Stimulated activated CD4-positive, alpha-beta T cell treated with anti-CD3 and anti-CD28 coated beads, Interleukin-12 subunit alpha, Interleukin-12 subunit beta, amount 100 ng/mL, for 4 hours (primary cell): ENCODE results near the gene CUEDC2.
"Not testable (repeated sequence)": the region's sequence is repeated elsewhere in the genome, so short reads cannot be mapped to it uniquely, and the experiment has no call there.

Source experiments
- DNase-seq: peaks from one replicate; pipeline ENCODE4 v3.0.0-alpha.2; 2020

Gene CUEDC2

GRCh38 chr10:102454662-102455487, 22.5 kb upstream of the CUEDC2 start:
- not testable (repeated sequence) for DNase-seq

DNA sequence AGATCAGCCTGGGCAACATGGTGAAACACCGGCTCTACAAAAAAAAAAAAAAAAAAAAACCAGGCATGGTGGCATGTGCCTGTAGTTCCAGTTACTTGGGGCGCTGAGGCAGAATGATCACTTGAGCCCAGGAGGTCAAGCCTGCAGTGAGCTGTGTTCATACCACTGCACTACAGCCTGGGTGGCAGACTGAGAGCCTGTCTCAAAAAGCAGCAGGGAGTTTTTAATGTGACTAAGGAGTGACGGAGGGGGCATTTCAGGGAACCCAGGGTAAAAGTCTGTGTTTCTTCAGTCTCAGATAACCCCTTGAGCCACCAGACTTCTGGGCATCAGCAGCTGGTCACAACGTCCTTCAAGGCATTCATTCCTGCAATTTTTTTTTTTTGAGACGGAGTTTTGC, 21.1 kb upstream of the CUEDC2 start:
- no peak for DNase-seq

DNA sequence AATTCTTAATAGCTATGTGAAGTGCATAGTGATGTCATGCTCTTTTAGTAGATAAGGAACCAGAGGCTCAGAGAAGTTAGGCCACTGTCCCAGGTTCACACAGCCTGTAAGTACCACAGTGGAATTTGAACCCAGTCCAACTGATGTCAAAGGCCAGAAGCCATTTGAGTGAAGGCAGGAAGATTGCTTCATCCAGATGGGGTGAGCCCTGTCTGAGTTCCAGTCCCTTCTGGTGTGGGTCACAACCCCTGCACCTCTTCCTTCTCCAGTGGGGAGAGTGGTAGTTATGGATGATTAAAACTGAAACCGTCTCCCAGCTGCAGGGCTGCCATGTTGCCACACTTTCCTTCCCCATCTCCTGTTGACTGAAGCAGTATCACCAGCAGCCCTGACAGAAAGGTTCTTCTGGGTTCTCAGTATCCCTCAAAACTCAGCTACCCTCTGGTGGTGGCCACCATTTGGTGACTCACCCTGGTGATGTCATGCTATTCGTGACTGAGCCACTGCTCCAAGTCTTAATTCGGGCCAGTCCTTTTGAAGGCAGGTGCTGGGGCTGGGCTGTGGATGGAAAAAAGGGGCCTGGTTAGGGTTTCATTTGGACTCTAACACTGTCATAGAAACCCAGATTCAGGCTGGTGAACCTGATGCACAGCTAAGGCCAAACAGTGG, 20.4 kb upstream of the CUEDC2 start:
- DNase-seq = peak; percentile 43

GRCh38 chr10:102451105-102451969, 19.0 kb upstream of the CUEDC2 start, which contains the start of gene C10orf95:
TSS of gene C10orf95 (minus strand) at chr10:102451543. CDS start at chr10:102451093, 450 bp downstream.
- DNase-seq = peak; percentile 38

- DNase-seq = peak; percentile 79
These were observed 18.2 kb upstream of the CUEDC2 start for GRCh38 chr10:102450374-102451104.

DNA sequence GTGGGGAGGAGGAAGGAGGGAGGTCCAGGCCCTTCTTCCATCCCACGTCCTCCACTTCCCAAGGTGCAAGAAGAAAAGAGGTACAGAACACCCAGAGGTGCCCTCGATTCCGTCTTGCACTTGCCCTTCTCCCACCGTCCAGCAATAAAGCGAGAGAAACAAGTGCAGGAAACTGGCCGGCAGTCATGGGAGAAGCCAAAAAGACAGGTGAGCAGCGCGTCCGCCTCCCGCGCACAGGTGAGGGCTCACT, 17.7 kb upstream of the CUEDC2 start:
- DNase-seq = no peak

- peak; percentile 76 for DNase-seq
These were observed 17.1 kb upstream of the CUEDC2 start for GRCh38 chr10:102449321-102450123.

GRCh38 chr10:102444851-102445250, 12.5 kb upstream of the CUEDC2 start:
- DNase-seq = no peak

DNA sequence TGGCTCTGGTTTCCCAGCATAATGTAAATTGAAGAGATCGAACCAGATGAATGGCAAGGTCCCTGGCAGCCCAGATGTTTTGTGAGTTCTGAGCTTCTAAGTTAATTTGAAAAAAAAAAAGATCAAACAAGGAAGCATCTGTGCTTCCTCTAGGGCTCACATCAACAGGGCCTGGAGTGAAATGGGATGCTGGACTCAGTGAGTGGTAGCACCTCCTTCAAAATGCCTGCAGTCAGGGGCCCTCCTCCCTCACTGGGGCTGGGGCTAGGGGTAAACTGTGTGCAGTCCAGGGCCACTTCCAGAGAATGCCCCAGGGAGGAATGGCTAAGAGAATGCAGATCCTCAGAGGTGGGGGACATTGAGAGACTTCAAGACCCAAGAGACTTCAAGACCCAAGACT, 6.0 kb upstream of the CUEDC2 start:
- DNase-seq = no peak

- no peak for DNase-seq
These were observed 5.1 kb upstream of the CUEDC2 start for GRCh38 chr10:102437515-102437914.

GRCh38 chr10:102436312-102436711, 3.9 kb upstream of the CUEDC2 start:
- DNase-seq = no peak

DNA sequence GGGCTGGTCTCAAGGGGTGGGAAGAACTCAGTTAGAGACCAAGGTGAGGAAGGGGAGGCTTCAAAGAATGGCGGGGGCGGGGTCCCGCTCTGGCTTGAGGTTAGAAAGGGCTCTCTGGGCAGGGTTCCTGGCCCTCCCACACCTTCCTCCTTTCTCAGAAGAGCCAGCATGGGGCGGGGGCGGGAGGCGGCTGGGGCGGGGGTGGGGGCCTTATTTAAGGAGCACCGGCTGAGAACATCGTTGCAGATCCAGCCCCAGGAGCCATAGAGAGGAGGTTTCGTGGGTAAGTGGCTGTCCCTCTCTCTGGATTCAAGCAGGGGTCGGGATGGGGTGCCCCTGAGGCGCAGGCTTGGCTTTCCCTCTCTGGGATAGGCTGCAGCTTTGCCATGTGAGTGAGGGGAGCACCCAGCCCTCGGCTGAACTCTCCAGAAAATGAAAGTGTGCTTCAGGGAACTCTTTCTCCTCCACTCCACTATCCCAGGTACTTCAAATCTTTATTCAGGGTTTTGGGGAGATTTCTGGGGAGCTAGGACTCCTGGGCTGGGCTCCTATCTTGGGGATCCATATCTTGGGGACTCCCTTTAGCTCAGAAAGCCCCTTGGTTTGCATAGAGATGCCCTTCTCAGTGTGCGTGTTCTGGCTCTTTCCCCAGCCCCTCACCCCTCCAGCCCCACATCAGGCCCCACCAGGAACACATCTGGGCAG, 3.3 kb upstream of the CUEDC2 start:
- DNase-seq = peak; percentile 43

DNA sequence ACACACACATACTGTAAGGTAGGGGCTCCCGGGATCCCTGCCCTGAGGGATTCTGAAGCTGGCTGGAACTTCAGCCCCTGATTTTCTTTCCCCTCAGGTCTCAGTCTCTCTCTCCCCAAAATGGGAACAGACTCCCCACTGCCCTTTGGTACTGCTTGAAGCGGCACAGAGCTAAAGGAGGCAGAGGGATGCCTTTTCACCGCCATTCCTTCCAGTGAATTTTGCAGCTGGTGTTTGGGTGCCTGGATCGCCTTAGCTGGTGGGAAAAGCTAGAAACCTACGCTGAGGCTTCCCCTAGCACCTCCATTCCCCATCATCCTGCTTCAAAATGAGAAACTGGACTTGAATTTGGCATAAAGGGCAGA, 2.7 kb upstream of the CUEDC2 start:
- DNase-seq = no peak

- no peak for DNase-seq
These were observed 2.2 kb upstream of the CUEDC2 start for GRCh38 chr10:102434394-102435132.

DNA sequence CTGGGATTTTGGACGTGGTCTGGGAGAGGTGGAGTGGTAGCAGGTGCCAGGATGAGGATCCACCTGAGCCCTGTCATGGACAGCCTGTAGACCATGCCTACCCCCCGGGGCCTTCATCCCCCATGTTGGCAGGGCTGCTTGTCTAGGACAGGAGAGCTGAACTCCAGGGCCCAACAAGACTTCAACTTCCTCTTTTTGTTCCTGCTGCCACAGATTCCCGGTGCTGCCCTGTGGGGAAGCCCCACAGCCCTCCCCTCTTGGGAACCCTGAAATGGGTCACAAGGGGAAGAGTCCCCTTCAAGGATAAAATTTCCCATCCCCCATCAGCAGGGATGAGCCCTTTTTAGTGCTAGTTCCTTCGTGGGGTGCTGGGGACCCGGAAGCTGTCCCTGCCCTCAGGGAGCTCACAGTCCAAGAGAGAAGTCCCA, 1.3 kb upstream of the CUEDC2 start:
- DNase-seq = no peak

DNA sequence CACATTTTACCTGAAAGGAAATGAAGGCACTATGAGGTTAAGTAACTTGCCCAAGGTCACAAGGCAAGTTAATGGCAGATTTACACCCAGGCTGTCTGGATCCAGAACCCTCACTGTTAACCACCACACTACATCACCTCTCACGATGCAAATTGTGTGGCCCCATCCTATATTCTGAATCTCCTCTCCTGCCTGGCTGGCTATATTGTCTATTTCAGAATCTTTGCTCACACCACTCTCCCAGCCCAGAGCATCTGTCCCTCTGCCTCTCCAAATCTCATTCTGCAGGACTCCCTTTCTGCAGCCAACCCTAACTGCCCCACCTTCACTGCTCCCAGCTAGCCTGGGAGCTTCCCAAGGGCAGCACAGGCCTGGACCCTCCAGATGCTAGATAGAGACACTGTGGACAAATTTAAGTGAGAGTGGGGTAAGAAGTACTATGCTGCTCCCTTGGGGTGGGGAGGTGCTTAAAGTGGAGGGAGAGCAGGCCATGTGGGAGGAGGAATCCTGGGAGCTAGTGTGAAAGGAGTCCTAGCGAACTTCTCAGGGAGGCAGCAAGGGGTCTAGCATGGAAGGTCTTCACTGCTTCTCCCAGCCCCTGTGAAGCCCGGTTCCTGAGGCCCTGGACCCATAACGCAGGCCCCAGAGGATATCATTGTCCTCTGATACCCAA, 786 bp downstream of the CUEDC2 start:
- no peak for DNase-seq

- DNase-seq = no peak
These were observed 2.9 kb downstream of the CUEDC2 start for GRCh38 chr10:102429468-102429867.

DNA sequence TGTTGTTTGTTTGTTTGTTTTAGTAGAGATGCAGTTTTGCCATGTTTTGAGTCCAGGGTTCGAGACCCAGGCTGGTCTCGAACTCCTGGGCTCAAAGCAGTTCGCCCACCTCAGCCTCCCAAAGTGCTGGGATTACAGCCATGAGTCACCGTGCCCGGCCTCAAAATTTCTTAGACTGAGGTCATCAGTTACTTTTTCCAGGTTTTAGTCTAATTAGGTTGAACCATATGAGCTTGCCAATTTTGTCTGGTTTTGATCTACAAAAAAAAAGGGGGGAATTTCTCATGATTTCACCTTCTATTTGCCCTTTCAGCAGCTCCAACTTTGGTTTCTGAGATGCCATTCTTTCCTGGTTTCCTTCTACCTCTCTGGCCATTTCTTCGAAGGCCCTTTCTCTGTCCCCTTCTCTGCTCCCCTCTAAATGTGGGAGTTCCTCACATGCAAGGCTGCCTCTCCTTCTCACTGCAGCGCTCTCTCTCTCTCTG, 5.5 kb downstream of the CUEDC2 start:
- no peak for DNase-seq

GRCh38 chr10:102425444-102425843, 6.9 kb downstream of the CUEDC2 start:
- DNase-seq = no peak

DNA sequence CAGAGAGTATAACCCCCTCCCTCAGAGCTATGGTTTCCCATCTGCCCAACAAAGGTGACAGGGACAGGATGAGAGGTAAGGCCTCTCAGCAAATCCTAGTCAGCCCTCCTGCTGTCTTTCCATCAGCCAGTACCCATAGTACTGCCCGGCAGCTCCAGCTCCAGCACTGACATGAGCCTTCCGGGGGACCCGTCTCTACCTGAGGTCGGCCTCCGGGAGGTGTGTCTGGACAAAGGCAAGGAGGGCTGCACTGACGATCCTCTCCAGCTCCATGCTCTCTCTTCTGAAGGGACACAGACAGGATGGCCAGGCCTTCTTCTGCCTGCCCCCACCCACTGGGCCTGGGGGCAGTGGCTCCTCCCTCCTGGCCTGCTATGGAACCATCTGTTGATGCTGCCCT, 7.5 kb downstream of the CUEDC2 start:
- no peak for DNase-seq
